KOPT-K1 (cell line): ENCODE results near the gene PDIA6.

Experiments used
- H3K27ac ChIP-seq: fragments of 200-600 bp; sonication (generic); 2 replicates; pipeline ENCODE4 v1.5.1; 2016; ENCODE audit warnings: antibody characterized with exemption, mild to moderate bottlenecking, low read depth, low read length; ENCODE audit not compliant: poor library complexity, severe bottlenecking
- H3K36me3 ChIP-seq: fragments of 200-600 bp; sonication (generic); 2 replicates; pipeline ENCODE4 v1.5.1; 2017; ENCODE audit warnings: antibody characterized with exemption, mild to moderate bottlenecking, low read length, moderate library complexity; ENCODE audit not compliant: insufficient read depth
- H3K9me3 ChIP-seq: fragments of 200-600 bp; sonication (generic); 2 replicates; pipeline ENCODE4 v1.5.1; 2017; ENCODE audit warnings: antibody characterized with exemption, low read length, mild to moderate bottlenecking; ENCODE audit not compliant: insufficient read depth, poor library complexity, severe bottlenecking

Gene PDIA6

DNA sequence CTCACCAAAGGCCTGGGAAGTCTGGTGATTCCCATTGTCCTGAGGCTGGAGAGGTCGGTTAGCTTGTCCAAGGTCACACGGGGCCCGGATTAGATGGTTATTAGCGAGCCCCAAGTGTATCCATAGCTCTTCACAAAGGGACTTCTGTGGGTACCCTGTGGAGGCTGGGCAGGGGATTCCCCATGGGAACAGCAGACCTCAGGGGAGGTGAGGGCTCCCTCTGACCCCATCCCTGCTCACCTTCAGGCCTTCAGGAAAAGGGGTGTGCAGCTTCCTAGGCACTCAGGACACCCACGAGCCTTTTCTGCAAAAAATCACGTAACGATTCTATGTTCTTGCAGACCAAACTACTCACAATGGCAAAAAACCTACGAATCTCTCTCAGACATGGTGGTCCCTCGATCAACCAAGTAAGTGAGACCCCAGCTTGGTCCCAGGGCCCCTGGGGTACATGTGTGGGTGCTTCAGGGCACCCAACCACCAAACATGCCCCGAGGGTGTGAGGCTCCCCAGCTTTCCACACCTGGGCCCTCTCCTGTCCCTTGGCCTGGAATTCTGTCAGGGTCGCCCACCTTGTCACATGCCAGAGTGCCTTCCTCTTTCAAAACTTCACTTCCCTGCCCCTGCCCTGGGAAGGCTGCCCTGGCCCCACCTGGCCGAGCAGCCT, 40.3 kb downstream of the PDIA6 start:
- no peaks in the 10 kb centered on the region for H3K9me3 ChIP-seq
- peaks cover 7% of the 10 kb centered on the region; the same call in 1 of the 2 replicates for H3K36me3 ChIP-seq
- no peak overlapping the region for H3K27ac ChIP-seq

DNA sequence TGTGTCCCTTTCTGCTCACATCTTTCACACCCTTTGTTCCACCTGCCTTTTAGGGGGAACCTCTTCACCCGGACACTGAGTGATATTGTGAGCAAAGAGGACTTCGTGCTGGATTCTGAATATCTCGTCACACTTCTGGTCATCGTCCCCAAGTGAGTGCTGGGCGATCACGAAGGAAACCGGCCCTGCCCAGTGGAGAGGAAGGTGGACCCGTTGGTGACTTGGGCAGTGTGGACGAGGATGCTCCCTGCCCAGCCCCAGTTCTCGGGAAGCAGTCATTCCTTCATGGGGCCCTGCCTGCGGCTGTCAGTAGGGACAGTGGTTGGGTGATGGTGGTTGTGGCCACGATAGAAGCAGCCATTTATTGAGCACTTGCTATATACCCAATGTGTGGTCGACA, 40.8 kb downstream of the PDIA6 start:
- Histone ChIP-seq H3K9me3 (no peaks in the 10 kb centered on the region), H3K27ac (no peak overlapping the region), H3K36me3 (peaks cover 2% of the 10 kb centered on the region; the same call in 1 of the 2 replicates)

DNA sequence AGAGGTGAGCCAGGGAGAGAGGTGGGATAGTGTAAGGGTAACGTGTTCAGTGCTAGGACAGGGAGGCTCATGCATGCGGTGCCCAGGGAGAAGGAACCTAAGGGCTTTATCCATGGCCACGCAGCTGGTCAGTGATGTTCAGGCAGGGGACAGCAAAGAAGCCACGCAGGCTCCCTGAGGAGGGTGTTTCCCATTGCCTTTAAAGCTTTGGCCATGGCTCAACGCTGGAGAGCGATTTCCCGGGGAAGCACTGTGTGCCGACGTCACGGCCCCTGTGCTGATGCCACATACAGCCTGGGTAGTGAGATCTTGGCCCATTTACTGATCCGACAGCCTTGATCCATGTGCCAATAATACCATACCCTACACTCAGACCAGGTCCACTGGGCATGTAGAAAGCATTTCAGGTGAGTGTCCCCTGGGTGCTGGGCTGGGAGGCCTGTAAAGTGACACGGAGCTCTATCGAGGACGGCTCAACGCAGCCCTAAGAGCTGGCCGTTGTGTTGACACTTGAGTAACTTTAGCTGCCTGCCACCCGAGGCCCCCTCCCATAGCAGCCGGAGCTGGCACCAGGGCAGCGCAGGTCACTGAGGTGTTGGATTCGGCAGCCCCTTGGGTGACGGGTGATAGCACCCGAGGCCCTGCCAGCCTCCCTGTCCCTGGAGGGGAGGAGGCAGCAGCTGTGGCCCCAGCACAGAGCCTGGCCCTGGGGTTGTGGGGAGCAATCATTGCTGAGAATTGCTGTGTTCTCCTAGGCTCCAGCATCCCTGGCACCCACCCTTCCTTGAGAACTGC, 41.4 kb downstream of the PDIA6 start:
- no peak overlapping the region for H3K27ac ChIP-seq
- H3K9me3 ChIP-seq, result no peaks in the 10 kb centered on the region
- H3K36me3 ChIP-seq, result no peaks in the 10 kb centered on the region; the same call in 1 of the 2 replicates

DNA sequence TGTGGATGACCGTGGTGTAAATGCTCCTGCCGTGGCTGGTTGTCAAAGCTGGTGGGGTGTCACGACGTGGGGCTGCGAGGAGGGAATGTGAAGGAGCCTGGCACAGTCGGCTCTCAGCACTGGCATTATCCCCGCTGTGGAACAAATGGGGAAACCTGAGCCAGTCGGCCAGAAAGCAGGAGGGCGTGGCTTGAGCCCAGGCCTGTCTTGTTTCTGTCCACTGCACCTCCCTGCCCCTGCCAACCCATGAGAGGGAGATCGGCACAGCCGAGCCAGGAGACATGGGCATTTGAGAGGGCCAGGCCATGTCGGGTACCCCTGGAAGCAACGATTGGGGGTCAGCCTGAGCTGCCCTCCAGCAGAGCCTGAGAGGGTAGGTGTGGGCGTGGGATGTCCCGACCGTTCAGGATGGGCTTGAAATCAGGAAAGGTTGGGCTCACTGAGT, 44.5 kb downstream of the PDIA6 start:
- Histone ChIP-seq H3K9me3 (no peaks in the 10 kb centered on the region), H3K27ac (no peak overlapping the region), H3K36me3 (no peaks in the 10 kb centered on the region)

DNA sequence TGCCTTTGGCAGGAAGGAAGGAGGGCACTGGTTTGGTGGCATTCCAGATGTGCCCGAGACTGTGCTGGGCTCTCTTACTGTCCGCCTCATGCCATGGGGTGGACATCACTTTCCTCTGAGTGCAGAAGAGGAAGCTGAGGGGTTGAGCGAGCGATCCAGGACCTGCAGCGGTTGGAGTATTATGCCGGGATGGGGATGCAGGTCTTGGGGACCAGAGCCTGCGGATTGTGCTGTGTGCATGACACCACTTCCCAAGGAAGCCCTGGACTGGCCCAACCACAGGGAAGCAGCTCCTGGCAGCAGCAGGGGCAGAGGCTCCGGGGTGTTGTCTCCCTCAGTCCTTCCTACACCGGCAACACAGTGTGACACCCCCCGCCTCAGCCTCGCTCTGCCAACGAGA, 46.7 kb downstream of the PDIA6 start:
- Histone ChIP-seq H3K9me3 (no peaks in the 10 kb centered on the region), H3K27ac (no peak overlapping the region), H3K36me3 (no peaks in the 10 kb centered on the region)

DNA sequence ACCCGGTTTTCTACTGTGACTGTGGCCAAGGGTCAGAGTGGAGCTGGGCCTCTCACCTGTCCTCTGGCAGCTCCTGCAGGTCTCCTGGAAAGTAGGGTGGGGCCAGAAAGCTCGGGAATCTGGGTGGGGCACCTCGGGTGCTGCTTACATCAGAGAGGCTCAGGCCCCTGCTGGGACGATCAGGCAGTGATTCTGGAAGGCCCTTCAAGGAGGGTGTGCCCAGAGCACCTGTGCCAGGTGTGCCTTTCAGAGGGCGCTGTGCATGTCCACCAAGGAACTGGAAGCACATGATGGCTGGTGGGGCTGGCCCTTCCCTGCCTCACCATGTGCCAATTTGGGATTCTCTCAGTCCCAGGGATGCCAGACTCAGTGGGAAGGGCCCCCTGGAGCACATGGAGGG, 47.1 kb downstream of the PDIA6 start:
- Histone ChIP-seq H3K9me3 (no peaks in the 10 kb centered on the region), H3K36me3 (no peaks in the 10 kb centered on the region), H3K27ac (no peak overlapping the region)

DNA sequence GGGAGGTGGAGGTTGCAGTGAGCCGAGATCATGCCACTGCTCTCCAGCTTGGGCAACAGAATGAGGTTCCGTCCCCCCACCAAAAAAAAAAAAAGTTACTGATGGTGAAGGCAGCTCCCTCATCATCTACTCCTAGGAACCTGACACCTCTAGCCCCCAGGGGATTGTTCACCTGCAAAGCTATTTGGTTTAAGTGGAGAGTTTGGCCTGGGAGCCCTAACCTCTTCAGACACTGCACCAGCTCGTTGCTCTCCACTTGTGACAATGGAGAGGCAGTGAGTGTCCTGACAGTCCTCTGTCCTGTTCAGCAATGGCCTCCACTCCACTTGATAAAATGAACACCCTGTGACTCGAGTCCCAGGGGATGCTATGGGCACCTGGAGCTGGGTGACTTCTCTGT, 47.7 kb downstream of the PDIA6 start:
- Histone ChIP-seq H3K9me3 (no peaks in the 10 kb centered on the region), H3K36me3 (no peaks in the 10 kb centered on the region), H3K27ac (no peak overlapping the region)

DNA sequence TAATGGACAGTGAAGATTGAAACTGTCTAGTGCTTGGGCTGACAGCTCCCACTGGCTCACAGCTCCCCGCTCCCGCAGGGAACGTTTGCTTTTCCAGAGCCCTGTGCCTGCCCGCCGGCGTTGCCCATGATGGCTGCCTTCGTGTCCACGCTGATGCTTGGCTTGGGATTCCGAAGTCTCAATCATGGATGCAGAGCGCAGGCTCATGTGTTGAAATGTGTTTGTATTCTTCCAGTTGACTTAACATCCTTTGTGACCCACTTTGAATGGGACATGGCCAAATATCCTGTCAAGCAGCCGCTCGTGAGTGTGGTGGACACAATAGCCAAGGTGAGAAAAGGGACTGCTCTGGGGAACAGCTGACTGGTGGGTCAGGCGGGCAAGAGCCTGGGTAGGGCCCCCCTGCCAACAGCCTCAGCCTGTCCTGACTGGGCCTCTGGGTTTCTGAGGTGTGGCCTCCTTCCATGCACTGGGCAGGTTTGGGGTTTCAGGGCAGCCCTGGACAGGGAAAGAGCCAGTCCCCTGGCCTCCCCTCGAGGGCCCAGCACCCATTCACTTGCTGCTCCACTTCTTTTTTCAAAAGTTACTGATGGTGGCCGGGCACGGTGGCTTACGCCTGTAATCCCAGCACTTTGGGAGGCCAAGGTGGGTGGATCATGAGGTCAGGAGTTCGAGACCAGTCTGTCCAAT, 48.3 kb downstream of the PDIA6 start:
- Histone ChIP-seq H3K36me3 (no peaks in the 10 kb centered on the region), H3K9me3 (no peaks in the 10 kb centered on the region), H3K27ac (no peak overlapping the region)

DNA sequence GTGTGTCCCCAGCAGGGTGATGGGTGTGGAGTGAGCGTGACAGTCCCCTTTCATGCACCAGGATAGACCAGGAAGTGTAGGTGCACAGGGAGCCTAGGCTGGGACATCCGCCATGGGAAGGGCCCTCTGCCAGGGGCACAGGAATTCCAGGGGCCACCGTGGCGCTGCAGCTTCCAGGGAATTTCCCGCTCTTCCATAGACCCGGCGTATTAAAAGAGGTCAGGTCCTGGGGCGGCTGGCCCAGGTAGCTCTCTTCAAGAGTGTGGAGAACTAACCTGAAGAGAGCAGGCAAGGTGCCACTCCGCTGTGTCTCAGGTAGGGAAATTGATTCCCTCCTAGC, 49.2 kb downstream of the PDIA6 start:
- Histone ChIP-seq H3K36me3 (no peaks in the 10 kb centered on the region), H3K27ac (no peak overlapping the region), H3K9me3 (no peaks in the 10 kb centered on the region)

DNA sequence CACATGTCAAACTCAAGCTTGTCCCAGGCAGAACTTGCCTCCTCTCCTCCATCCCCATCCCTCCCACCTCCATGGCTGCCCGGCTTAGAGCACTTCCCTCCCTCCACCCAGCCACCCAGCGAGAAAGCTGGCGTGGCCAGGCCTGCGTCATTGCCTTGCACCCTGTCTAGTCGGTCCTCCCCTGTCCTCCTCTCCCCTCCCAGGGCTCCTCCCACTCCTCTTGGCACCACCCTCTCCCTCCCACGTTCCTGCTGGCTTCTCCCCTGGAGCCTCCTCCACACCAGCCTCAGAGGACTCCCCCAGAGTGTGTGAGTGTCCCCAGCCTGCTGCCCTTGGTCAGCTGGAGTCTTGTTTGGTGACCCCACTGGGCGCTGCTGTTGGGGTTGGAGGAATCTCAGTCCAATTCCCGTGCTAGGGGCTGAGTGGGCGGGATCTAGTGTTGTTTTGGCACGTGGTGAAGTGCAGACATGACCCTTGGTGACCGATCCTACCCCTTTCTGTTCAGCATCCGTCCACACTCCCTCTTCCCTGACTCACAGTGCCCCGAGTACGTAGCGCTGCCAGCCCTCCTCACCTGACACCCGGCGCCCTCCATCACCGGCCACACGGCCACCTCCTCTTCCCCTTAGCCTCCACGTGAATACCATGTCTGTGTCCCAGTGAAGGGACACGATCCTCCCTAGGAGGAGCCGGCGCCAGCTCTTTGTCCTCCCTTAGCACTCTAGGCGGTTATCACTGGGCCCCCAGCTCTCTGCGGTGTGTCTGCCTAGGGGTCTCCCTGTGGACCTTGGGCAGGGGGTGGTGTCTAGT, 49.7 kb downstream of the PDIA6 start:
- Histone ChIP-seq H3K27ac (no peak overlapping the region), H3K9me3 (no peaks in the 10 kb centered on the region), H3K36me3 (no peaks in the 10 kb centered on the region)

DNA sequence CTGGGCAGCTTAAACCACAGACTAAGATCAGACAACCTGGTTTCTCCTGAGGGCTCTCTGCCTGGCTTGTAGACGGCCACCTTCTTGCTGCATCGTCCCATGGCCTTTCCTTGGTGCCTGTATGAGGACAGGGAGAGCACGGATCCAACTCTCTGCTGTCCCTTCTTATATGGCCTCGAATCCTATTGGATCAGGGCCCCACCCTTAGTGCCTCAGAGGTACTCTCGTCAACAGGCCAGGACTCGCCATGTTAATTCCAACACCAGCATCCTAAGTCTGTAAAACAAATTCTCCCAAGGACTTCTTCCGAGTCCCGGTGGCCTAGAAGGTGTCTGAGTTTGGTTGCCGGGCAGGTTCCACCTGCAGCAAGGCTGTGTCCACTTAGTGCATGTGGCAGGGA, 51.0 kb downstream of the PDIA6 start:
- H3K36me3 ChIP-seq, result no peaks in the 10 kb centered on the region
- no peak overlapping the region for H3K27ac ChIP-seq
- H3K9me3 ChIP-seq, result no peaks in the 10 kb centered on the region

DNA sequence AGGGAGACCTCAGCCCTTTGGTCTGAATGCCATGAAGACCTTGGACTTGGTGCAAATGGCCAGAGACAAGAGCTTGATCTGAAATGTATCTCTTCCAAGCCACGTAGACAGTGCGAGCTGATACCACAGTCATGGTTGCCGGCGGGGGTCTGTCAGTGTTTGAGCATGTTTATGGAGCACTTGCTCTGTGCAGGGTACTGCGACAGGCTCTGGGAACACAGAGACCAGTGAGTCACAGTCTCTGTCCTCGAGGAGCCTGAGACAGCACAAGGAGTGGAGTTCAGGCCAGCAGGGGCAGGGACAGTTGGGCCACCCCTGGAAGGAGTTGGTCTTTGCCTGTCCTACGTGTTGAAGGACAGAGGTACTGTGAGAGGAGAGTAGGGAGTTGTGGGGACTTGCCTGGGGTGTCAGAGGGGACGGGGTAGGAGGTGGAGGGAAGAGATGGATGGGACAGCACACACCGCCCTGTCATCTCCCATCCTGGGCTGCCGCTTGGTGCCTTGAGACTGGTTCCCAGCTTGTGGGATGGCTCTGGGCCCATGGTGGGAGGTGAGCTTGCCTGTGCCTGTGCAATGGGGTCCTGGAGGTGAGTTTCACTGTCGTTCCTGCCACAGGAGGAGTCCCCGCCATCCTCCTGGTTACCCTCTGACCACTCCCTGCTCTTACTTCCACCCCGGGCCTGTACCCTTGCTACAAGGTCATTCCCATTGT, 51.6 kb downstream of the PDIA6 start:
- Histone ChIP-seq H3K36me3 (no peaks in the 10 kb centered on the region), H3K9me3 (no peaks in the 10 kb centered on the region), H3K27ac (no peak overlapping the region)

DNA sequence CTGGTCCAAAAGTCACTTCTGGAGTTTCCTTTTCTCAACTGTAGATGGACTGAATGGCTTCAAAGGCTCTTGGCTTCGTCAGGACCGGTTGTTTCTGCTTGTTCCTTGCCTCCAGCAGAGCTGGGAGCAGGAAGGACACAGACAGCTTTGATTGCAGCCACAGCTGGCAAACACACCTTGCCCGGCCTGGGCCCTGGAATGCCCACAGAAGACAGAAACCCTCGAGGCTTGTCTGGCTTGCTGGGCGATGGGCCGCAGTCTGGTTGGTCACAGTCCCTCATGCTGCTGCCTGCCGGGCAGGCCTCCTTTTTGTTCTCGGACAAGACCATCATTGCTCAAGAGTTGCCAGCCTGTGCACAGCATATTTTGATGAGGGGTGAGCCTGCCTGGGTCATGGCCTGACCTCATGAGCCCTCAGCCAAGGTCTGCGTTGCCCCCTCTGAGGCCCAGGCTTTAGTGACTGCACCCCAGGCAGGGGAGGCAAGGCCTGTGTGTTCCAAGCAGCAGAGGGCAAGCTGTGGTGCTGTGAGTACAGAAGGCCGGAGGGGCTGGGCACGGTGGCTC, 53.4 kb downstream of the PDIA6 start:
- H3K9me3 ChIP-seq, result no peaks in the 10 kb centered on the region
- no peaks in the 10 kb centered on the region for H3K36me3 ChIP-seq
- H3K27ac ChIP-seq, result no peak overlapping the region

DNA sequence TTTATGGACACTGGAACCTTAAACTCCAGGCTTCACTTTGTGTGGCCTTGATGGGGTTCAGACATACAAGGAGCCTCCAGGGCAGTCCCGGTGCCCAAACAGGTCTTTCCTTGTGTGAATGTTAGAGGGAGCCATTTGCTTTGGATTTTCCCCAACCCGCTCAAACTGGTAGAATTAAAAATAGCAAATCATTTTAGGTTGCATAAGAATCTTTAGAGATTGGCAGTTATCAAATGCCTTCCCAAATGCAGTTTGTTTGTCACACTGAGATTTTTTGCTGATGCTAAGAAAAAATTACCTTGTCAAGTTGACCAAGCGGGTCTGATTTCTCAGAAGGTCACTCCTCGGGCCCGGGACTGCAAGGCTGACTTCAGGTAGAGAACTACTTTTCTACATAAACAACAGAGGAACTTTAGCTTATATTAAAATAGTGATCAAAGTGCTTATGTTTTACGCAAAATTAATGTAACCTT, 54.7 kb downstream of the PDIA6 start:
- Histone ChIP-seq H3K9me3 (no peaks in the 10 kb centered on the region), H3K36me3 (no peaks in the 10 kb centered on the region), H3K27ac (no peak overlapping the region)
